MM.1S (cell line): ENCODE measurements around the gene RASGEF1C.

Experiments used
- CTCF ChIP-seq: fragments of 300-600 bp; sonication (generic); IDR thresholded peaks from 2 replicates; pipeline ENCODE4 v1.5.1; 2016; ENCODE audit warnings: antibody characterized with exemption, low read length, mixed read lengths
- EZH2 ChIP-seq: fragments of 300-600 bp; sonication (generic); optimal IDR thresholded peaks from 2 replicates; pipeline ENCODE3; 2017; ENCODE audit warnings: low read depth, mild to moderate bottlenecking, antibody characterized with exemption, low read length, mixed read lengths

DNA sequence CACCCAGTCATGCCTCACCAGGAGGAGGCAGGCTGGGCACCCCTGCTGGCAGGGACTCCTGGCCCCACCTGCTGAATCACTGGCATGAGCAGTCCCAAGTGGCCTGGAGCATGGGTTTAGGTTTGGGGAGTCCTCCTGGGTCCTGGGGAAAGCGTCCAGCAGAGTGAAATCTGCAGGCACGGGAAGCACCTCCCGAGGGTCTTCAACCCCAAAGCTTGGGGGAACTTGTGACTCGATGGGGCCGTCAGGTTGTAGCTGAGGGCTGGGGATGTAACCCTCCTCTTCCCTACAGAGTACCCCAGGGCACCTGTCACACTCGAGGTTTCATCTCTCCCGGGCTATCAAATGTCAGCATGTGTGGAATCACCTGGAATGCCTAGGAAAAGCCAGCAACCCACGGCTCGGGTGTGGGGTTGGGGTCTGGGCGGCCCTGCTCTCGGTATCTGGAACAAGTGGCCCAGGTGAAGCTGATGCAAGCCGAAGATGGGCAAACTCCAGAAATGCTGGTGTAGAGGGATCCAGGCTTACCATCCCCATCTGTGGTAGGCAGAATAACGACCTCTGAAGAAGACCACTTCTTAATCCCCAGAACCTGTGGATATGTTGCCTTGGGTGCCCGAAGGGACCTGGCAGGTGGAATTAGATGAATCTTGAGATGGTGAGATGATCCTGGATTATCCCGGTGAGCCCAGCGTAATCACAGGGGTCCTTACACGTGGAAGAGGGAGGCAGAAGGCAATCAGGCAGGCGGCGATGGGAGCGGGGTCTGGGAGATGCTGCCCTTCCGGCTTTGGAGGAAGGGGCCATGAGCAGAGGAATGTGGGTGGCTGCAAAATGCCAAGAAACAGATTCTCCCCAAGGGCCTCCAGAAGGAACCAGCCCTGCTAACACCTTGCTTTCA lies 6.1 kb upstream of the RASGEF1C start:
- TF ChIP-seq CTCF = no peak
- TF ChIP-seq EZH2 = no peak
